H9 (cell line): ENCODE results near the gene LPAR6. TPM values are rescaled to one million over a fixed set of nuclear protein-coding genes. Genes with fewer than 3 reads are reported as not detected.
"Not testable (repeated sequence)": the region's sequence is repeated elsewhere in the genome, so short reads cannot be mapped to it uniquely, and the experiment has no call there.

Experiments used
- DNase-seq: peaks from one replicate; pipeline ENCODE4 v3.0.0-alpha.2; 2017
- H2AFZ ChIP-seq: one replicate; pipeline ENCODE4 v1.6.1; 2013; ENCODE audit warnings: mild to moderate bottlenecking, low read length, control low read depth, moderate library complexity
- H2AK5ac ChIP-seq: 2 replicates; pipeline ENCODE4 v1.6.1; 2013; ENCODE audit warnings: low read length, control low read depth, mixed read lengths; ENCODE audit not compliant: insufficient read length
- H2BK120ac ChIP-seq: one replicate; pipeline ENCODE4 v1.6.1; 2013; ENCODE audit warnings: low read depth, mild to moderate bottlenecking, low read length, control low read depth, inconsistent platforms; ENCODE audit not compliant: poor library complexity, severe bottlenecking
- H2BK12ac ChIP-seq: 2 replicates; pipeline ENCODE4 v1.6.1; 2013; ENCODE audit warnings: low read length, control low read depth, mixed read lengths, low read depth; ENCODE audit not compliant: insufficient read length
- H2BK15ac ChIP-seq: 2 replicates; pipeline ENCODE4 v1.6.1; 2013; ENCODE audit warnings: low read depth, low read length, control low read depth
- H2BK20ac ChIP-seq: one replicate; pipeline ENCODE4 v1.6.1; 2013; ENCODE audit warnings: low read depth, mild to moderate bottlenecking, low read length, control low read depth, inconsistent platforms; ENCODE audit not compliant: poor library complexity, severe bottlenecking
- H2BK5ac ChIP-seq: 2 replicates; pipeline ENCODE4 v1.6.1; 2013; ENCODE audit warnings: low read length, control low read depth, mixed read lengths; ENCODE audit not compliant: insufficient read length
- H3K14ac ChIP-seq: 2 replicates; pipeline ENCODE4 v1.6.1; 2013; ENCODE audit warnings: low read length, control low read depth; ENCODE audit not compliant: insufficient read depth
- H3K18ac ChIP-seq: 2 replicates; pipeline ENCODE4 v1.6.1; 2013; ENCODE audit warnings: low read depth, mild to moderate bottlenecking, mixed read lengths, low read length, control low read depth; ENCODE audit not compliant: insufficient read length
- H3K23ac ChIP-seq: 2 replicates; pipeline ENCODE4 v1.6.1; 2013; ENCODE audit warnings: low read length, control low read depth, mixed read lengths, low read depth; ENCODE audit not compliant: insufficient read length
- H3K23me2 ChIP-seq: 2 replicates; pipeline ENCODE4 v1.6.1; 2013; ENCODE audit warnings: low read depth, mild to moderate bottlenecking, mixed read lengths, low read length, control low read depth; ENCODE audit not compliant: insufficient read length, poor library complexity, severe bottlenecking
- H3K27ac ChIP-seq: 2 replicates; pipeline ENCODE4 v1.5.1; 2013; ENCODE audit warnings: low read length, control low read depth, mixed read lengths, low read depth; ENCODE audit not compliant: insufficient read length
- H3K27me3 ChIP-seq: 2 replicates; pipeline ENCODE4 v1.6.1; 2013; ENCODE audit warnings: low read length, control low read depth, inconsistent platforms; ENCODE audit not compliant: insufficient read depth
- H3K4ac ChIP-seq: 2 replicates; pipeline ENCODE4 v1.6.1; 2013; ENCODE audit warnings: low read depth, mild to moderate bottlenecking, control low read depth, inconsistent platforms, low read length, moderate library complexity
- H3K4me1 ChIP-seq: 2 replicates; pipeline ENCODE4 v1.6.1; 2013; ENCODE audit warnings: low read length, control low read depth, inconsistent platforms; ENCODE audit not compliant: insufficient read depth
- H3K4me2 ChIP-seq: 2 replicates; pipeline ENCODE4 v1.6.1; 2013; ENCODE audit warnings: low read length, control low read depth, mixed read lengths; ENCODE audit not compliant: insufficient read length, insufficient read depth
- H3K56ac ChIP-seq: 2 replicates; pipeline ENCODE4 v1.6.1; 2013; ENCODE audit warnings: low read depth, mild to moderate bottlenecking, mixed read lengths, low read length, control low read depth; ENCODE audit not compliant: insufficient read length
- H3K79me1 ChIP-seq: 2 replicates; pipeline ENCODE4 v1.6.1; 2013; ENCODE audit warnings: low read depth, mild to moderate bottlenecking, moderate library complexity, low read length, control low read depth, inconsistent platforms; ENCODE audit not compliant: insufficient read depth, poor library complexity, severe bottlenecking
- H3K79me2 ChIP-seq: 2 replicates; pipeline ENCODE4 v1.6.1; 2013; ENCODE audit warnings: low read length, control low read depth, inconsistent platforms; ENCODE audit not compliant: insufficient read depth
- H3K9ac ChIP-seq: 2 replicates; pipeline ENCODE4 v1.6.1; 2013; ENCODE audit warnings: low read length, control low read depth, mixed read lengths; ENCODE audit not compliant: insufficient read length; ENCODE audit errors: extremely low read depth
- H3K9me3 ChIP-seq: one replicate; pipeline ENCODE4 v1.6.1; 2013; ENCODE audit warnings: low read depth, low read length, inconsistent platforms; ENCODE audit not compliant: control insufficient read depth
- H3T11ph ChIP-seq: one replicate; pipeline ENCODE4 v1.6.1; 2013; ENCODE audit warnings: mild to moderate bottlenecking, low read length, control low read depth, inconsistent platforms
- H4K20me1 ChIP-seq: one replicate; pipeline ENCODE4 v1.6.1; 2013; ENCODE audit not compliant: control insufficient read depth, insufficient read length, insufficient read depth
- H4K5ac ChIP-seq: 2 replicates; pipeline ENCODE4 v1.6.1; 2013; ENCODE audit warnings: low read depth, mild to moderate bottlenecking, mixed read lengths, low read length, control low read depth; ENCODE audit not compliant: insufficient read length
- H4K8ac ChIP-seq: replicated peaks from 2 replicates; pipeline ENCODE4 v1.6.1; 2013; ENCODE audit warnings: low read length, control low read depth, mixed read lengths, low read depth; ENCODE audit not compliant: insufficient read length
- H4K91ac ChIP-seq: 2 replicates; pipeline ENCODE4 v1.6.1; 2013; ENCODE audit warnings: low read depth, mild to moderate bottlenecking, moderate library complexity, mixed read lengths, low read length, control low read depth; ENCODE audit not compliant: insufficient read length
- H3K27ac Mint-ChIP-seq, 3 experiments: 2 replicates in 2 of 3; 3 replicates in 1 of 3; pipeline ENCODE4 v1.8.0; 2020 to 2021; ENCODE audit warnings: mixed read lengths in 3 of 3, mild to moderate bottlenecking in 1 of 3, moderate library complexity in 1 of 3
- H3K27me3 Mint-ChIP-seq: 2 replicates; pipeline ENCODE4 v1.8.0; 2021; ENCODE audit warnings: low read depth, mild to moderate bottlenecking, moderate library complexity, mixed read lengths
- H3K36me3 Mint-ChIP-seq, 3 experiments: 2 replicates in 2 of 3; 3 replicates in 1 of 3; pipeline ENCODE4 v1.8.0; 2020 to 2021; ENCODE audit warnings: low read depth in 3 of 3, mixed read lengths in 3 of 3; ENCODE audit not compliant: insufficient read depth in 1 of 3
- H3K4me1 Mint-ChIP-seq, 2 experiments: 2 replicates each; pipeline ENCODE4 v1.8.0; 2020; ENCODE audit warnings: mixed read lengths in 2 of 2
- H3K4me3 Mint-ChIP-seq, 2 experiments: 2 replicates in 1 of 2; 3 replicates in 1 of 2; pipeline ENCODE4 v1.8.0; 2020 to 2021; ENCODE audit warnings: mild to moderate bottlenecking in 2 of 2, mixed read lengths in 2 of 2, moderate library complexity in 1 of 2
- H3K9me3 Mint-ChIP-seq, 2 experiments: 2 replicates in 1 of 2; 3 replicates in 1 of 2; pipeline ENCODE4 v1.8.0; 2020; ENCODE audit warnings: mild to moderate bottlenecking in 2 of 2, mixed read lengths in 2 of 2, moderate library complexity in 1 of 2
- CTCF ChIP-seq: fragments of 200-600 bp; sonication (generic); conservative IDR thresholded peaks from 3 replicates; pipeline ENCODE4 v1.8.0; 2021; ENCODE audit warnings: antibody characterized with exemption, mild to moderate bottlenecking
- WGBS: extraction: QIAGEN DNeasy Blood & Tissue Kit; methylation state at CpG from one replicate; pipeline ENCODE4 v1.1.7; 2013; ENCODE audit warnings: missing lambda C conversion rate, low lambda C conversion rate, mixed read lengths; ENCODE audit not compliant: insufficient read length; ENCODE audit errors: extremely low coverage; 5-methylcytosine and 5-hydroxymethylcytosine counted together
- total RNA-seq: library from RNA; stranded (reverse); gene quantifications from 2 replicates; pipeline ENCODE4 v1.2.1, GENCODE V29; 2021

Gene LPAR6
- total RNA-seq, 1 experiment from 2014 or later, result 4.2 TPM

- no peaks in the 10 kb centered on the region for H3K79me1 ChIP-seq
- H4K8ac ChIP-seq, result no peak overlapping the region
- H2BK5ac ChIP-seq, result no peak overlapping the region
- no peak overlapping the region for H2AFZ ChIP-seq
- no peak overlapping the region for H4K91ac ChIP-seq
- H3K4ac ChIP-seq, result no peak overlapping the region
- no CpG with 5 or more reads among the region's 3 CpGs for WGBS
- H3K4me1 ChIP-seq, result no peaks in the 10 kb centered on the region
- H4K20me1 ChIP-seq, result no peaks in the 10 kb centered on the region
- H3K27me3 ChIP-seq, result no peaks in the 10 kb centered on the region
- H2BK20ac ChIP-seq, result no peak overlapping the region
- H3K9ac ChIP-seq, result no peak overlapping the region
- Mint-ChIP-seq H3K36me3 (peaks cover 2 to 5% (median 5%) of the 10 kb centered on the region in 3 experiments; a peak in 5 of 7 replicates), H3K27me3 (no peaks in the 10 kb centered on the region), H3K27ac (no peak overlapping the region; a peak in 1 of 7 replicates), H3K4me3 (no peak overlapping the region), H3K9me3 (no peaks in the 10 kb centered on the region; a peak in 1 of 5 replicates), H3K4me1 (no peaks in the 10 kb centered on the region; a peak in 1 of 4 replicates)
- H3K4me2 ChIP-seq, result no peak overlapping the region
- no peak overlapping the region for H3K56ac ChIP-seq
- no peaks in the 10 kb centered on the region for H3K23me2 ChIP-seq
- H3K9me3 ChIP-seq, result no peaks in the 10 kb centered on the region
- no peak overlapping the region for H3K18ac ChIP-seq
- H2BK12ac ChIP-seq, result no peak overlapping the region
- H3K79me2 ChIP-seq, result no peaks in the 10 kb centered on the region
- H3K23ac ChIP-seq, result no peak overlapping the region
- H2AK5ac ChIP-seq, result no peak overlapping the region
- no peak overlapping the region for H2BK15ac ChIP-seq
- H2BK120ac ChIP-seq, result no peak overlapping the region
- no peak overlapping the region for H3K27ac ChIP-seq
- H4K5ac ChIP-seq, result no peak overlapping the region
- H3T11ph ChIP-seq, result no peak overlapping the region
- TF ChIP-seq CTCF, result no peak
- no peak for DNase-seq
- H3K14ac ChIP-seq, result no peak overlapping the region
These were observed 16.1 kb upstream of the LPAR6 start for GRCh38 chr13:48429036-48429435.

DNA sequence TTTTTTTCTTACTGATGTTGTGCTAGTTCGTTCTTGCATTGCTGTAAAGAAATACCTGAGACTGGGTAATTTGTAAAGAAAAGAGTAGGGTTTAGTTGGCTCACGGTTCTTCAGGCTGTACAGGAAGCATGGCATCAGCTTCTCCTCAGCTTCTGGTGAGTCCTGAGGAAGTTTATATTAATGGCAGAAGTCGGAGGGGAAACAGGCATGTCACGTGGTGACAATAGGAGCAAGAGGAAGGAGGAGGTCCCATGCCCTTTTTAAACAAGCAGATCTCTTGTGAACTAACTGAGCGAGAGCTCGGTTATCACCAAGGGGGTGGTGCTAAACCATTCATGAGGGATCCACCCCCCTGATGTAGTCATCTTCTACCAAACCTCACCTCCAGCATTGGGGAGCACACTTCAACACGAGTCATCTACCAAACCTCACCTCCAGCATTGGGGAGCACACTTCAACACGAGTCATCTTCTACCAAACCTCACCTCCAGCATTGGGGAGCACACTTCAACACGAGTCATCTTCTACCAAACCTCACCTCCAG is 13.9 kb upstream of the LPAR6 start:
- not testable (repeated sequence) for DNase-seq, H3K9ac ChIP-seq, H4K20me1 ChIP-seq, H3K9me3 ChIP-seq, H4K91ac ChIP-seq, H3K4me1 ChIP-seq, H2BK5ac ChIP-seq, H4K8ac ChIP-seq, H3K27me3 Mint-ChIP-seq, H3T11ph ChIP-seq, H3K79me2 ChIP-seq, H3K36me3 Mint-ChIP-seq, H2BK12ac ChIP-seq, H3K27me3 ChIP-seq, H2BK20ac ChIP-seq, H3K23me2 ChIP-seq, H3K9me3 Mint-ChIP-seq, H3K14ac ChIP-seq, H3K4me2 ChIP-seq, H3K4me1 Mint-ChIP-seq, H3K27ac ChIP-seq, H3K4me3 Mint-ChIP-seq, H3K23ac ChIP-seq, H2BK15ac ChIP-seq, H2AK5ac ChIP-seq, H3K18ac ChIP-seq, H3K56ac ChIP-seq, H3K79me1 ChIP-seq, H2AFZ ChIP-seq, H2BK120ac ChIP-seq, H4K5ac ChIP-seq, H3K4ac ChIP-seq
- peak overlapping the region in 1 of 3 experiments; percentile 73; a peak in 1 of 7 replicates for H3K27ac Mint-ChIP-seq
- WGBS, result no CpG with 5 or more reads among the region's 9 CpGs
